SU-DHL-6 (cell line): Measurements from ENCODE around the gene UTP15.

Experiments
- EZH2phosphoT487 ChIP-seq: fragments of 200-600 bp; sonication (generic), shearing (Covaris generic); conservative IDR thresholded peaks from 2 replicates; pipeline ENCODE4 v1.6.1; 2018; ENCODE audit warnings: mild to moderate bottlenecking, antibody characterized with exemption, low read length, moderate library complexity, mixed read lengths
- TF ChIP-seq, protein P1 (sequence below): fragments of 200-600 bp; sonication (generic); IDR thresholded peaks from one replicate; pipeline ENCODE4 v1.5.1; 2017; ENCODE audit warnings: antibody characterized with exemption, mild to moderate bottlenecking, low read length, moderate library complexity; ENCODE audit not compliant: insufficient read depth, poor library complexity, severe bottlenecking

DNA sequence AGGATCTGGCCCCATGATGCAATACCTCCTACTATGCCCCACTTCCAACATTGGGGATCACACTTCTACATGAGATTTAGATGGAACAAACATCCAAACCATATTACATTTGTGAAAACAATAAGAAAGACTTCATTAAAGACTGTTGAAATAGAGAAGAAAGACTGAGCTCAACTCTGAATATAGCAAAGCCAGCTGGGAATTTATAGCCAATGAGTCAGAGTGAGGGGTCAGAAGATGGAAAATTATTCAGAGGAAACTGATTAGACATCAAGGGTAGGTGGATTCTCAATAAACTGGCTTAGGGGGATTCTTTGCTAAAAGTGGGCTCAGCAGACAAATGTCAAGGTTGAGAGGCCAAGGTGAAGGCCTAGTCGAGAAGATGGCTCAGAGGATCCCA lies 41.7 kb upstream of the UTP15 start:
- TF ChIP-seq, protein P1, sequence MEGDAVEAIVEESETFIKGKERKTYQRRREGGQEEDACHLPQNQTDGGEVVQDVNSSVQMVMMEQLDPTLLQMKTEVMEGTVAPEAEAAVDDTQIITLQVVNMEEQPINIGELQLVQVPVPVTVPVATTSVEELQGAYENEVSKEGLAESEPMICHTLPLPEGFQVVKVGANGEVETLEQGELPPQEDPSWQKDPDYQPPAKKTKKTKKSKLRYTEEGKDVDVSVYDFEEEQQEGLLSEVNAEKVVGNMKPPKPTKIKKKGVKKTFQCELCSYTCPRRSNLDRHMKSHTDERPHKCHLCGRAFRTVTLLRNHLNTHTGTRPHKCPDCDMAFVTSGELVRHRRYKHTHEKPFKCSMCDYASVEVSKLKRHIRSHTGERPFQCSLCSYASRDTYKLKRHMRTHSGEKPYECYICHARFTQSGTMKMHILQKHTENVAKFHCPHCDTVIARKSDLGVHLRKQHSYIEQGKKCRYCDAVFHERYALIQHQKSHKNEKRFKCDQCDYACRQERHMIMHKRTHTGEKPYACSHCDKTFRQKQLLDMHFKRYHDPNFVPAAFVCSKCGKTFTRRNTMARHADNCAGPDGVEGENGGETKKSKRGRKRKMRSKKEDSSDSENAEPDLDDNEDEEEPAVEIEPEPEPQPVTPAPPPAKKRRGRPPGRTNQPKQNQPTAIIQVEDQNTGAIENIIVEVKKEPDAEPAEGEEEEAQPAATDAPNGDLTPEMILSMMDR, result no peak
- no peak for TF ChIP-seq EZH2phosphoT487
